ENCODE measurements around the gene SRSF9.

GRCh38 chr12:120469450-120470149 lies at the start of gene SRSF9:
- TF ChIP-seq EZH2phosphoT487 (IDR thresholded peaks at IDR 0.05; ENCODE audit: low read depth, severe bottlenecking, unreplicated experiment) (no peak), CTCF (IDR thresholded peaks at IDR 0.05; ENCODE audit: poor library complexity) (peak; percentile 94)

Data from hepatocyte (in vitro differentiated cells).